ENCODE data around the gene EFCC1.

DNA sequence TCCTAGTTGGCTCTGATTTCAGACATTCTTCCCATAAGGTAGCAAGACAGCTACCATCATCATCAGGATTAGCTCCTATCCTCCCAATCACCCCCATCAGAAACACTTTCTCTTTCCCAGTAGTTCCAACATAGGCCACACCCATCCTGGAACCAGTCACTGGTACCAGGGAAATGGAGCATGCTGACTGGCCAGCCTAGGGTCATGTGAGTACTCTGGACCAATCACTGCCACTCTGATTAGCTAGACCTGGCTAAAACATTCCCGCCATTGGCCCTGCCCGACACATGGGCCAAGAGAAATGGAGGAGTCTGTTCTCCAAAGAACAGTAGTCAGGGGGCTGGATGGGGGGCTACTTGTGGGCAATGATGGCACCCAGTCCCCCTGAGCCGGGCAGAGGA is 12.4 kb downstream of the EFCC1 start:
- TF ChIP-seq, protein P1, sequence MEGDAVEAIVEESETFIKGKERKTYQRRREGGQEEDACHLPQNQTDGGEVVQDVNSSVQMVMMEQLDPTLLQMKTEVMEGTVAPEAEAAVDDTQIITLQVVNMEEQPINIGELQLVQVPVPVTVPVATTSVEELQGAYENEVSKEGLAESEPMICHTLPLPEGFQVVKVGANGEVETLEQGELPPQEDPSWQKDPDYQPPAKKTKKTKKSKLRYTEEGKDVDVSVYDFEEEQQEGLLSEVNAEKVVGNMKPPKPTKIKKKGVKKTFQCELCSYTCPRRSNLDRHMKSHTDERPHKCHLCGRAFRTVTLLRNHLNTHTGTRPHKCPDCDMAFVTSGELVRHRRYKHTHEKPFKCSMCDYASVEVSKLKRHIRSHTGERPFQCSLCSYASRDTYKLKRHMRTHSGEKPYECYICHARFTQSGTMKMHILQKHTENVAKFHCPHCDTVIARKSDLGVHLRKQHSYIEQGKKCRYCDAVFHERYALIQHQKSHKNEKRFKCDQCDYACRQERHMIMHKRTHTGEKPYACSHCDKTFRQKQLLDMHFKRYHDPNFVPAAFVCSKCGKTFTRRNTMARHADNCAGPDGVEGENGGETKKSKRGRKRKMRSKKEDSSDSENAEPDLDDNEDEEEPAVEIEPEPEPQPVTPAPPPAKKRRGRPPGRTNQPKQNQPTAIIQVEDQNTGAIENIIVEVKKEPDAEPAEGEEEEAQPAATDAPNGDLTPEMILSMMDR (IDR thresholded peaks at IDR 0.05) = no peak
- no peak for TF ChIP-seq POLR2A (IDR thresholded peaks at IDR 0.05)
- no peak for TF ChIP-seq POLR2AphosphoS5 (IDR thresholded peaks at IDR 0.05)
